ENCODE data around the gene SAMHD1. TPM values are rescaled to one million over a fixed set of nuclear protein-coding genes. Genes with fewer than 3 reads are reported as not detected.

SAMHD1 gene
- total and polyA plus RNA-seq, 2 experiments from 2014 or later = 27.0 to 29.5 TPM

DNA sequence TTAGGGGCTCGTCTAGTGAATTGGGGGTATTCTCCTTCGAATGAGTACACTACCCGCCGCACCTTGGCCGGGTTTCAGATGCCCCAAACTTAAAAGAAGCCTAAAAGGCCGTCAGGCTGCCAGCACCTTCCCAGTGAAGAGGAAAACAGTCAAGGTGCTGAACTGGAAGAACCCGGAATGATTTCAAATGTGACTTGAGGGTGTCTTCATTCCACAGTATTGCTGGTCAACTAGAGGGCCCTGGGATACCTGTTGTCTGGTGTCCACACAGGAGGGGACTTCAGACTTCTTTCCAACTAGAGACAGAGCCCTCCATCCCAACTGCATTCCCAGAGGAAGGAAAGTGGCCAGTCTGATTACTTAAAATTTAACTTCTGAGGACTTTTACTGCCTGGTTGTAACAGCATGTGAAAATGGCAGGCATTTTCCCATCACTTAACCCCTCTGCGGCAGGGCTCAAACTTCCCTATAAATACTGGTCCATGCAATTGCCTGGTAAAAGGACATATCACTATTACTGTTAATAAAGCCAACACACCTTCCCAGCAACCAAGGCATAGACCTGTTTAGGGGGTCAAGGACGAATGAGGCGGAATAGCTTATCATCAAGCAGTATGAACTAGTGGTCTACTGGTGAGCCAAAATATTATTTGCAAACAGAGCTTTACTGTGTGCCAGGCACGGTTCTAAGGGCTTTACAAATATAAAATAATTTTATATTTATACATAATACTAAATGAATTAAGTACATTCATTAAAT is 651 bp upstream of the SAMHD1 start:
- Histone ChIP-seq H4K20me1 (ENCODE audit: insufficient read depth, poor library complexity, severe bottlenecking) (no peaks in the 10 kb centered on the region), H3K4me1 (ENCODE audit: insufficient read depth) (peaks cover 6% of the 10 kb centered on the region), H3K4me3 (peak overlapping the region; percentile 22), H3K79me2 (peaks cover 16% of the 10 kb centered on the region), H3K9me2 (replicated peaks; ENCODE audit: insufficient read depth) (no peaks in the 10 kb centered on the region), H3K9me3 (ENCODE audit: low read depth) (no peaks in the 10 kb centered on the region), H2AFZ (peak overlapping the region; percentile 83), H3K36me3 (replicated peaks; ENCODE audit: insufficient read depth, low read depth) (no peaks in the 10 kb centered on the region), H3K27me3 (no peaks in the 10 kb centered on the region), H3K4me2 (peak overlapping the region; percentile 88), H3K27ac (peak overlapping the region; percentile 39)
- TF ChIP-seq, protein P1, sequence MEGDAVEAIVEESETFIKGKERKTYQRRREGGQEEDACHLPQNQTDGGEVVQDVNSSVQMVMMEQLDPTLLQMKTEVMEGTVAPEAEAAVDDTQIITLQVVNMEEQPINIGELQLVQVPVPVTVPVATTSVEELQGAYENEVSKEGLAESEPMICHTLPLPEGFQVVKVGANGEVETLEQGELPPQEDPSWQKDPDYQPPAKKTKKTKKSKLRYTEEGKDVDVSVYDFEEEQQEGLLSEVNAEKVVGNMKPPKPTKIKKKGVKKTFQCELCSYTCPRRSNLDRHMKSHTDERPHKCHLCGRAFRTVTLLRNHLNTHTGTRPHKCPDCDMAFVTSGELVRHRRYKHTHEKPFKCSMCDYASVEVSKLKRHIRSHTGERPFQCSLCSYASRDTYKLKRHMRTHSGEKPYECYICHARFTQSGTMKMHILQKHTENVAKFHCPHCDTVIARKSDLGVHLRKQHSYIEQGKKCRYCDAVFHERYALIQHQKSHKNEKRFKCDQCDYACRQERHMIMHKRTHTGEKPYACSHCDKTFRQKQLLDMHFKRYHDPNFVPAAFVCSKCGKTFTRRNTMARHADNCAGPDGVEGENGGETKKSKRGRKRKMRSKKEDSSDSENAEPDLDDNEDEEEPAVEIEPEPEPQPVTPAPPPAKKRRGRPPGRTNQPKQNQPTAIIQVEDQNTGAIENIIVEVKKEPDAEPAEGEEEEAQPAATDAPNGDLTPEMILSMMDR (IDR thresholded peaks at IDR 0.05; ENCODE audit: poor library complexity) = no peak
- TF ChIP-seq EZH2phosphoT487 (IDR thresholded peaks at IDR 0.05; ENCODE audit: low read depth, severe bottlenecking, unreplicated experiment) (no peak), EZH2 (IDR thresholded peaks at IDR 0.05; ENCODE audit: borderline replicate concordance) (no peak)
- WGBS (ENCODE audit: low lambda C conversion rate, missing lambda C conversion rate) = 36% methylated on average over 11 of the region's 11 CpGs
- no peak for DNase-seq (ENCODE audit: low spot score)

DNA sequence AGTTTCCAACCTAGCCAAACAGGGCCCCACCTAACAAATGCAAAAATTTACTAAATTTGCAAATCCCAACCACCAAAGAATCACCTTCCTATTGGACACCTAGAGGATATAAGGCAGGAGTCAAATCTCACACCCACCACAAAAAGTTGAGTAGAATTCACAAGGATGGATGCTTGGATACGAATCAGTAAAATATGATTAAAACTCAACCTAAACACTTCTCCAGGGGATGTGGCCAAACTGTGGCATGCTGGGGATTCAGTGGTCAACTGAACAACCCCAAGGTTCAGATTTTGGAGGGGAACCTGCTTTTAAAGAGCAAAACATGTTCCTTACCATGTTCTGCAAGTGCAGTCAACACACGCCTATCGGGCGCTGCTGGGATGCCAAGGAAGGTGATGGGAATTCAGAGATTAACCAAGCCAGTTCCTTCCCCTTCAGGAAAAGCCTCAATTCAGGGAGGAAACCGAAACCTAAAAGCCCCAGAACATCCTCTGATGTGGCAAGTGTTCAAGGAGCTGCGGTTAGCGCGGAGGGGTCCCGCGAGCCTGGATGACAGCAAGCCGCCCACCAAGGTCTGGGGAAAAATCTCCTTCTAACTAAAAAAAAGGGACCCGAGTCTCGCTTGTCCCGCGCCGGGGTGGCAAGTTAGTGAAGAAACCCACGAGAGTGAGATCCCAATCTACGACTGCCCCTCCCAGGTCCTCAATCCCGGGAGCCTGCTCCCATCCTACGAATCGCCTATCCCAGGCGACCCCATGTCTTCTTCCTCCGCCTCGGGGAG is 902 bp downstream of the SAMHD1 start:
- Histone ChIP-seq H3K9me2 (replicated peaks; ENCODE audit: insufficient read depth) (no peaks in the 10 kb centered on the region), H3K4me1 (ENCODE audit: insufficient read depth) (peaks cover 9% of the 10 kb centered on the region), H3K4me3 (peak overlapping the region; percentile 84), H3K36me3 (replicated peaks; ENCODE audit: insufficient read depth, low read depth) (no peaks in the 10 kb centered on the region), H3K79me2 (peaks cover 16% of the 10 kb centered on the region), H3K27ac (peak overlapping the region; percentile 45), H3K27me3 (no peaks in the 10 kb centered on the region), H2AFZ (peak overlapping the region; percentile 83), H3K9me3 (ENCODE audit: low read depth) (no peaks in the 10 kb centered on the region), H3K4me2 (peak overlapping the region; percentile 88), H4K20me1 (ENCODE audit: insufficient read depth, poor library complexity, severe bottlenecking) (no peaks in the 10 kb centered on the region)
- TF ChIP-seq, protein P1 (IDR thresholded peaks at IDR 0.05; ENCODE audit: poor library complexity) = no peak
- TF ChIP-seq EZH2 (IDR thresholded peaks at IDR 0.05; ENCODE audit: borderline replicate concordance) (no peak), EZH2phosphoT487 (IDR thresholded peaks at IDR 0.05; ENCODE audit: low read depth, severe bottlenecking, unreplicated experiment) (no peak)
- DNase-seq (ENCODE audit: low spot score) = peak; percentile 16
- WGBS (ENCODE audit: low lambda C conversion rate, missing lambda C conversion rate) = 5% methylated on average over 23 of the region's 24 CpGs

DNA sequence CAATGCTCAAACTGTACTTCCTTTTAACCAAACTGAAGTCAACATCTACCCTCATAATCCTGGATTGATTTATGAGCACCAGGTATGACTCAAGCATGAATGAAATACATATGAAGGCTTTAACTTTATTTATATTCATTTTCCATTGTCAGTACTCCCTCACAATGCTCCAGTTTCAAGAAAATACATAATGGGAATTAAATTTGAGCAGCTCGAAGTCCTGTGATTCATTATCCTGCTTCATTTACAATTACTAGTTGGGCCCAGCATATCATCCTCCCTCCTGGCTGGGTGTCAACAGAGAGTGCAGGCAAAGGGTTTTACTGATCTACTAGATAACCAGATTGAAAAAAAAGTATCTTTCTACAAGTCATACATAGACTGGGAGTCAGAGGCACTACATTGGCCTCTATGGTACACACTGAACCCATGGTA is 10.1 kb downstream of the SAMHD1 start:
- Histone ChIP-seq H3K27ac (peak overlapping the region; percentile 24), H3K79me2 (no peaks in the 10 kb centered on the region), H3K4me3 (no peak overlapping the region), H4K20me1 (ENCODE audit: insufficient read depth, poor library complexity, severe bottlenecking) (no peaks in the 10 kb centered on the region), H3K4me2 (no peak overlapping the region), H3K27me3 (no peaks in the 10 kb centered on the region), H3K36me3 (replicated peaks; ENCODE audit: insufficient read depth, low read depth) (no peaks in the 10 kb centered on the region), H2AFZ (no peak overlapping the region), H3K9me2 (replicated peaks; ENCODE audit: insufficient read depth) (no peaks in the 10 kb centered on the region), H3K4me1 (ENCODE audit: insufficient read depth) (peaks cover 8% of the 10 kb centered on the region), H3K9me3 (ENCODE audit: low read depth) (no peaks in the 10 kb centered on the region)
- no peak for DNase-seq (ENCODE audit: low spot score)
- TF ChIP-seq EZH2phosphoT487 (IDR thresholded peaks at IDR 0.05; ENCODE audit: low read depth, severe bottlenecking, unreplicated experiment) (no peak), EZH2 (IDR thresholded peaks at IDR 0.05; ENCODE audit: borderline replicate concordance) (no peak)
- TF ChIP-seq, protein P1 (IDR thresholded peaks at IDR 0.05; ENCODE audit: poor library complexity) = no peak
- 68% methylated on average over 1 of the region's 1 CpG for WGBS (ENCODE audit: low lambda C conversion rate, missing lambda C conversion rate)

Data from hepatocyte (in vitro differentiated cells).